Measurements from ENCODE around the gene DEXI. TPM values are rescaled to one million over a fixed set of nuclear protein-coding genes. Genes with fewer than 3 reads are reported as not detected.

DEXI gene
- total RNA-seq, 4 donors from 2014 or later = 79.2 to 136 (median 102) TPM

DNA sequence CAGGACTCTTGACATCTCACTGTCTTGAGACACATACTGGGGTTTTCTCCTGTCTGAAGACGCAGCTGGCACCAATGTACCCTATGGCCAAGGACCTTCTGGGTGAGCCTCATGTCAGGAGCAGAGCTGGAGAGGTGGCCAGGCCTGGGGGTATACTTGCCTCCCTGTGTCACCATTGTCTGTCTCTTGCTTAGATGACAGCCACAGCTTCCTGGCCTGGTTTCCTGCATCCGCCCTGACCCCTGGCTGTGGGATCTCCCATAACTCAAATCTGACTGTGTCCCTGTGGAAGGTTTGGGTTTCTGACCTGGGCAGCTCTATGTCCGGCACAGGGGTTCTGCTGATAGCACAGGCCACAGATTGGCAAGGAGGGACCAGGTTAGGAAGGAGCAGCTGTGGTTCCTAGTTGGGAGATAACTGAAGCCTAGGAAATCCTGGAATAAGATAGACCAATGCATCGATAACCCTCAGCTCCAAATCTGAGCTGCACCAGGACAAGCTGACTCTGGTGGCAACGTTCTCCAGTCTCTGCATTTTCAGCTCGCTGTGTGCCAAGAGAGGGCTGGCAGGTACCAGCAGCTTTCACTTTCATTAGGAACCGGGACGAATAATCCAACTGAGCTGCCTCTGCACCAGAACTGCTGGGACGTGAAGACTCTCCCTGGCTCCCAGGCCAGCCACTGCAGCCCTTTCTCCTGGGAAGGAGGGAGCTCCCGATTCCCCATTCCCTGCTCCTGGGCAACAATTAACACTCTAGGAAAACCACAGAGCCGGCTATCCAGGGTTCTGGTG, 5.0 kb downstream of the DEXI start:
- no peak for ATAC-seq
- peak overlapping the region; percentile 19 to 38 for H3K4me3 ChIP-seq
- peaks cover 4 to 86% (median 60%) of the 10 kb centered on the region in 3 donors for H3K4me1 ChIP-seq

DNA sequence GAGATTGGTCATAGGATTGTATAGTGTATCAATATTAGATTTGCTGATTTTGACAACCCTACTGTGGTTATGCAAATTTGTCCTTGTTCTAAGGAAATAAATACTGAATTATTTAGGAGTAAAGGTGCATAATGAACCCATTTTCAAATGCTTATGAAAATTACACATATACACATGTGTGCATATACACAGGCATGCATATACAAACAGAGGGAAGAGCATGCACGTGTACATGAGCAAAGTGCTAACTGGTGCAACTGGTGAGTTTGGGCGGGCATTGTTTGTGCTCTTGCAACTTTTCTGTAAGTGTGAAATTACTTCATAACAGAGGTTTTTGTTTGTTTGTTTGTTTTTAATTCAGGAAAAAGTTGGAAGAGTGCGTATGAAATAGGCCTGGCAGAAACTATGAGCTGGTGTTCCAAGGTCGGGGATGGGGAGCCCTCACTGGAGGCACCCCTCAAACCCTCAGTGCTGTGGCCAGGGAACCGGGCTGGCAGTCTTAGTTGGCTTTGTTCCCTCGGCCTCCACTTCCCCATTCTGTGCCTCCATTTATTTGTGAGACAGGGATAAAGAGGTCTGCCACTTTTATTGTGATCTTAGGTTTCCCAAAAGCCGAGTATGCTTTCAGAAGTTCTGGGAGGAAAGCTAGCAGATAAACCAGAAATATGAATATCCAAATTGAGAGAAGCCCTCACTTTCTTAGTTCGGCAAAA, 5.8 kb downstream of the DEXI start:
- WGBS, 2 donors (ENCODE audit: low coverage in 1 of 2) = 62 to 86% methylated on average over 4 to 7 of the region's 8 CpGs
- TF ChIP-seq POLR2AphosphoS5 (IDR thresholded peaks at IDR 0.05) (no peak), EP300 (IDR thresholded peaks at IDR 0.05) (no peak), POLR2A (IDR thresholded peaks at IDR 0.05) (no peak), CTCF (IDR thresholded peaks at IDR 0.05) (no peak)
- no peaks in the 10 kb centered on the region for H3K27me3 ChIP-seq
- H3K9me3 ChIP-seq = no peaks in the 10 kb centered on the region
- no peak for ATAC-seq
- peaks cover 4 to 88% (median 60%) of the 10 kb centered on the region in 3 donors for H3K4me1 ChIP-seq
- peaks cover 0 to 27% of the 10 kb centered on the region in 2 donors for H3K36me3 ChIP-seq
- peak overlapping the region in 1 of 2 donors; percentile 38 for H3K4me3 ChIP-seq
- peak overlapping the region in 2 of 4 donors; percentile 67 to 87 for H3K27ac ChIP-seq

More for the DNA sequence above, 5.0 kb downstream of the DEXI start:
- Histone ChIP-seq H3K36me3 (peaks cover 0 to 19% of the 10 kb centered on the region in 2 donors), H3K9me3 (no peaks in the 10 kb centered on the region), H3K27ac (peak overlapping the region in 3 of 4 donors; percentile 67 to 94 (median 87)), H3K27me3 (no peaks in the 10 kb centered on the region)
- WGBS, 2 donors (ENCODE audit: low coverage in 1 of 2) = 40% methylated on average over 1 of the region's 11 CpGs; no CpG with 5 or more reads in 1 of the 2 donors
- no peak for TF ChIP-seq POLR2A (IDR thresholded peaks at IDR 0.05)
- no peak for TF ChIP-seq CTCF (IDR thresholded peaks at IDR 0.05)
- TF ChIP-seq POLR2AphosphoS5 (IDR thresholded peaks at IDR 0.05) = no peak
- no peak for TF ChIP-seq EP300 (IDR thresholded peaks at IDR 0.05)

- peaks cover 4 to 89% (median 55%) of the 10 kb centered on the region in 3 donors for H3K4me1 ChIP-seq
- H3K9me3 ChIP-seq = no peaks in the 10 kb centered on the region
- 27 to 39% methylated on average over 6 to 7 of the region's 7 CpGs for WGBS, 2 donors (ENCODE audit: low coverage in 1 of 2)
- no peak for TF ChIP-seq POLR2A (IDR thresholded peaks at IDR 0.05)
- no peak for TF ChIP-seq EP300 (IDR thresholded peaks at IDR 0.05)
- TF ChIP-seq CTCF (IDR thresholded peaks at IDR 0.05) = no peak
- no peak for TF ChIP-seq POLR2AphosphoS5 (IDR thresholded peaks at IDR 0.05)
- H3K27me3 ChIP-seq = no peaks in the 10 kb centered on the region
- peaks cover 0 to 38% of the 10 kb centered on the region in 2 donors for H3K36me3 ChIP-seq
- no peak overlapping the region for H3K4me3 ChIP-seq
- no peak for ATAC-seq
- peak overlapping the region in 1 of 4 donors; percentile 4 for H3K27ac ChIP-seq
Observed at GRCh38 chr16:10935226-10935915, 6.9 kb downstream of the DEXI start.

DNA sequence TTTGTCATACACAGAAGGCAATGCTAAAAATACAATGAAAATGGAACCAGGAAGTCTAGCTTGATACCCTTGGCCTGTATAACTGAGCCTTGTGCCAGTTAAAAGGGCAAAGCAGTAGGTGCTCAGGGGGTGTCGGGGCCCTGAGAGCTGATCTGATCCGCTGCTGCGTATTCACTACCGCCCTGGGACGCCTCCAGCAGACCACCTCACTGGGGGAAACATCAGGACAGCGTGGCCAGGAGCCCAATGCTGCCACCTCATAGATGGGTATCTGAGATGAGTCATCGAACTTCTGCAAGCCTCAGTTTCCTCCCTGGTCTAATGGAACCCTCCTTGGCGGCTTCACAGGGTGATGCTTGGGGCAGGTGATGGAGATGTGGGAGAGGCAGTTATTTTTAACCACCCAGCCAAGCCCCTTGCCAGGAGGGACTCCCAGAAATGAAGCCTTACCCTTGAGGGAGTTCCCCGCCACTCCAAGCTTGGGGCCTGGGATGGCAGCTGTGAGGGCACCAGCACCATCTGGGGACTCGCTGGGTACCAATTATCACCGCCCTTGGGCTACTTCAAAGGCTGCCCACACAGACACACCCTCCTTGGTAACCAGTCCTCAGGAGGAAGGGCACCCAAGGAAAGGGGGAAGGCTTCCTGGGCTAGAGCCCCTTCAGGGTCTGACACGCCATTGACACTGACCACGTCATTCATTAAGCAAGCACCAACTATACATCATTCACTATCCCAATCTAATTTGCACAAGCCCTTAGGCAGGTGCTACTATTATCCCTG, 7.8 kb downstream of the DEXI start:
- H3K27me3 ChIP-seq = no peaks in the 10 kb centered on the region
- H3K9me3 ChIP-seq = no peaks in the 10 kb centered on the region
- TF ChIP-seq CTCF (IDR thresholded peaks at IDR 0.05) = no peak
- no peak overlapping the region for H3K4me3 ChIP-seq
- no peak for ATAC-seq
- H3K36me3 ChIP-seq = peaks cover 0 to 45% of the 10 kb centered on the region in 2 donors
- no peak overlapping the region for H3K27ac ChIP-seq
- peaks cover 4 to 89% (median 47%) of the 10 kb centered on the region in 3 donors for H3K4me1 ChIP-seq
- WGBS, 2 donors (ENCODE audit: low coverage in 1 of 2) = 86 to 92% methylated on average over 2 to 4 of the region's 13 CpGs
